ENCODE measurements around the gene KANSL2. TPM values are rescaled to one million over a fixed set of nuclear protein-coding genes. Genes with fewer than 3 reads are reported as not detected.

KANSL2 gene
- total RNA-seq, 2 experiments from 2014 or later: 47.1 to 52.7 TPM

GRCh38 chr12:48696626-48697025 is 14.6 kb upstream of the KANSL2 start:
- Histone ChIP-seq H3K9me3 (ENCODE audit: low read length) (no peaks in the 10 kb centered on the region), H3K4me3 (ENCODE audit: low read depth, low read length, poor library complexity, severe bottlenecking) (no peak overlapping the region), H3K4me2 (ENCODE audit: low read length) (no peak overlapping the region), H4K20me1 (ENCODE audit: insufficient read depth, low read length) (no peaks in the 10 kb centered on the region), H3K36me3 (ENCODE audit: insufficient read depth, low read length) (peaks cover 94% of the 10 kb centered on the region), H3K79me2 (ENCODE audit: insufficient read depth, low read depth, low read length) (peaks cover 38% of the 10 kb centered on the region; the same call in 1 of the 2 replicates), H3K4me1 (ENCODE audit: insufficient read depth, low read length, poor library complexity, severe bottlenecking) (no peaks in the 10 kb centered on the region), H2AFZ (ENCODE audit: low read length) (no peak overlapping the region), H3K27ac (ENCODE audit: low read depth, low read length, poor library complexity, severe bottlenecking) (no peak overlapping the region), H3K9me2 (ENCODE audit: insufficient read depth, low read length) (no peaks in the 10 kb centered on the region)
- CTCF ChIA-PET (ENCODE audit: unreplicated experiment): interaction anchor here (0.6 kb wide), 1 partner anchor 266 kb away, joined by 3 read pairs; no protein-coding TSS in a partner anchor
- intact Hi-C loops (cut with micrococcal nuclease; ENCODE audit: unreplicated experiment): no loop called here
- TF ChIP-seq CTCF (conservative IDR thresholded peaks at IDR 0.05; ENCODE audit: low read length) (no peak), EZH2phosphoT487 (IDR thresholded peaks at IDR 0.05; ENCODE audit: borderline replicate concordance, low read depth, low read length) (no peak)
- BruUV-seq (replicated peaks): TSS peak; percentile 19
- POLR2A ChIA-PET: interaction anchor here (1.0 kb wide), 1 partner anchor 19 kb away, joined by 4 read pairs; no protein-coding TSS in a partner anchor
- no peak for DNase-seq (ENCODE audit: low spot score)

DNA sequence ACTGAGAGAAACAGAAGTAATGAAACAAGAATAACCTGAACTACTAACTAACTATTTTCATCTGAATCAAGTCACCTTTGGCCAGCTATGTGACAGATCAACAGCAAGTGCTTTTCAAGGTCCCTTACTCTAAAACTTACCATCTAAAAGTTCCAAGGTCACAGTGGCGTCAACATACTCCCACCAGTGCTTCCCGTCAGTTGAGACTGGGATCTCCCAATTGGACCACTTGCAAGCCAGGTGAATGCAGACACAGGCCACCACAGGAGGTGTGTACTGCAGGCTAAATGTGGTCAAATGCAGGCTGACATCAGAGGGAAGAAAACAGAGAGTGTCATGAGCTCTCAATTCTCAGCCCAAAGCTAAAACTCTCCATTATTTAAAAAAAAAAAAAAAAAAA is 13.8 kb upstream of the KANSL2 start:
- CTCF ChIA-PET (ENCODE audit: unreplicated experiment): interaction anchor here (0.6 kb wide), 1 partner anchor 267 kb away, joined by 3 read pairs; no protein-coding TSS in a partner anchor
- intact Hi-C loops (cut with micrococcal nuclease; ENCODE audit: unreplicated experiment): no loop called here
- H3K36me3 ChIP-seq (ENCODE audit: insufficient read depth, low read length): peaks cover 96% of the 10 kb centered on the region

More for the DNA sequence above, 13.8 kb upstream of the KANSL2 start:
- 0 out of 2 replicates have a peak, but pooled peaks cover under 1% of the 10 kb centered on the region for H4K20me1 ChIP-seq (ENCODE audit: insufficient read depth, low read length)
- peaks cover 44% of the 10 kb centered on the region; the same call in 1 of the 2 replicates for H3K79me2 ChIP-seq (ENCODE audit: insufficient read depth, low read depth, low read length)
- no peaks in the 10 kb centered on the region for H3K9me2 ChIP-seq (ENCODE audit: insufficient read depth, low read length)
- TF ChIP-seq EZH2phosphoT487 (IDR thresholded peaks at IDR 0.05; ENCODE audit: borderline replicate concordance, low read depth, low read length) (no peak), CTCF (conservative IDR thresholded peaks at IDR 0.05; ENCODE audit: low read length) (no peak)
- H3K4me1 ChIP-seq (ENCODE audit: insufficient read depth, low read length, poor library complexity, severe bottlenecking): no peaks in the 10 kb centered on the region
- no peak overlapping the region for H3K27ac ChIP-seq (ENCODE audit: low read depth, low read length, poor library complexity, severe bottlenecking)
- H3K4me2 ChIP-seq (ENCODE audit: low read length): no peak overlapping the region
- H3K4me3 ChIP-seq (ENCODE audit: low read depth, low read length, poor library complexity, severe bottlenecking): no peak overlapping the region
- POLR2A ChIA-PET: interaction anchor here (0.6 to 1.0 kb wide), 2 partner anchors 20 to 642 kb away, joined by 3 to 4 read pairs; no protein-coding TSS in a partner anchor
- no peak overlapping the region for H2AFZ ChIP-seq (ENCODE audit: low read length)
- no peaks in the 10 kb centered on the region for H3K9me3 ChIP-seq (ENCODE audit: low read length)
- no peak for DNase-seq (ENCODE audit: low spot score)
- BruUV-seq (replicated peaks): no TSS peak

All from OCI-LY7 (cell line).